ENCODE results near the gene SERPINF2.
"Not testable (repeated sequence)": the region's sequence is repeated elsewhere in the genome, so short reads cannot be mapped to it uniquely, and the experiment has no call there.

The SERPINF2 gene

DNA sequence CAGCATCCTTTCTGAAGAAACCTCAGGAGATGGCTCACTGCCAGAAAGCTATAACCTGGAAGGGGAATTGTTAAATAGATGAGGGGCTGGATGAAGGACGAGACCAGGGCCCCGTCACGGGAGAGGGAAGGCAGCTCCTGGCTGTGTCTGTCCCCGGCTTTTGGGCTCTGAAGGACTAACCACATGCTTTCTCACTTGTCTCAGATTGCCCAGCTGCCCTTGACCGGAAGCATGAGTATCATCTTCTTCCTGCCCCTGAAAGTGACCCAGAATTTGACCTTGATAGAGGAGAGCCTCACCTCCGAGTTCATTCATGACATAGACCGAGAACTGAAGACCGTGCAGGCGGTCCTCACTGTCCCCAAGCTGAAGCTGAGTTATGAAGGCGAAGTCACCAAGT, 33.7 kb downstream of the SERPINF2 start:
- DNase-seq = no peak
- intact Hi-C loops (cut with DNase I) = no loop called here

DNA sequence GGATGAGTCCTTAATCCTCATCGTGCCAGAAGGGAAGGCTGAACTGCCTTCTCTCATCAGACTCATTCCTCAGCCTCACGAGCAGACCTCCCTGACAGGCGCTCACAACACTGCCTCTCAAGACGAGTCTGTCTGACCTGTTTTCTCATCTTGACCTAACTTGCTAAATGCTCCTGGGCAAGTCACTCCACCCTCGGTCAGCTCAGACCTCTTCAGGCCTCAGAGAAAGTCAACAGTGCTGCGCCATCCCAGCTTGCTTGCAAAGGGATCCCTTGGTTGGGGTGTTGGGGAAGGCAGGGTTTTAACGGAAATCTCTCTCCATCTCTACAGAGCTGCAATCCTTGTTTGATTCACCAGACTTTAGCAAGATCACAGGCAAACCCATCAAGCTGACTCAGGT, 34.2 kb downstream of the SERPINF2 start:
- DNase-seq = no peak
- intact Hi-C loops (cut with DNase I) = no loop called here

- DNase-seq = no peak
- intact Hi-C loops (cut with DNase I) = loop anchor here (5.0 kb wide), 1 partner anchor 57 kb away; the partner anchor contains the start of gene WDR81
Observed at GRCh38 chr17:1779571-1780131, 37.0 kb downstream of the SERPINF2 start.

DNA sequence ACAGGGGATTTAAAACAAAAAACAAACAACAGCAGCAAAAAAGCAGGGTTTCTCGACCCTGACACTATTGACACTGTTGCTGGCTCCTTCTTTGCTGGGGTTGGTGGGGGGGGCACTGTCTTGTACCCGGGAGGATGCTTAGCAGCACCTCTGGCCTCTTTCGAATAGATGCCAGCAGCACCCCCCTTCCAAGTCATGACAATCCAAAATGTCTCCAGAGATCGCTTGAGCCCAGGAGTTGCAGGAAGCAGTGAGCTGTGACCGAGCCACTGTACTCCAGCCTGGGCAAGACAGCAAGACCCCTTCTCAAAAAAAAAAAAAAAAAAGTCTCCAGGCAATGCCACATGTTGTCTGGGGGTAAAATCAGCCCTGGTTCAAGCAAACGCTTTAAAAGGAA, 39.5 kb downstream of the SERPINF2 start:
- DNase-seq = peak in 1 of 10 donors; percentile 56
- intact Hi-C loops (cut with DNase I) = loop anchor here (5.0 kb wide), 1 partner anchor 60 kb away; the partner anchor contains the start of gene WDR81

- intact Hi-C loops (cut with DNase I) = loop anchor here (5.0 kb wide), 1 partner anchor 61 kb away; the partner anchor contains the start of gene WDR81
- peak in 3 of 10 donors; percentile 52 to 82 (median 70) for DNase-seq
Observed at GRCh38 chr17:1783271-1783670, 40.6 kb downstream of the SERPINF2 start.

DNA sequence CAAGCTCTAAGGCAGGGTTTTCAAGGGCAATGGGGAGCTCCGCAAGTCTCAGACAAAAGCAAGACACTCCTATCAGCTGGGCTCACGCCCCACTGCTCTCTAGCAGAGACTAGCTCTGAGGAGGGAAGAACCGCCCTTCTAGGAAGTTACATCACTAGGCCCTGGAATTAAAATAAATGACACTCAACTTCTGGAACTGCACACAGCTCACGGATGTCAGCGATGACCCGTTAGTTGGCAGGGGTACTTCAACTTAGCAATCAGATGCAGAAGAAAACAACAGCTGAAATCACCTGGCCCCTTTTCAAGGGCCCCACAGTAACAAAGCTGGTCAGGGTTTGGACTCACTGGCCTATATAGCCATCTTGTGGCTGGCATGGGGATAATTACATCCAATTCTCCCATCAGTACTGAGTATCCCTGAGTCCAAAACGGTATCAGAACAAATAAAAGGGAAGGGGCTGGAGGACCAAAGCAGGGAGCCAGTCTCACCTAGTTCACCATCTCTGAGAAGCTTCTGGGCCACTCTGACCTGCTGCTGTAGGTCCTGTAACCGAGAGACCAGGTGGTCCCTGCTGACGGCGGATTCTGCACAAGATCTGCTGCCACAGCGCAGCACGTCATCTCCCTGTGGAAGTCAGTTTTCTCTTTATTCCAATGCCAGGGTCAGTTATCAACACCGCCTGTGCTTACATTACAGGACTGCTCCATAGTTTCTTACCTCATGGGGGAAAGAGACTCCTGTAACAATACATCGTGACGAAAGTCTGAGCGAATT, 41.4 kb downstream of the SERPINF2 start:
- intact Hi-C loops (cut with DNase I) = loop anchor here (5.0 kb wide), 1 partner anchor 62 kb away; the partner anchor contains the start of gene WDR81
- peak in 5 of 10 donors; percentile 22 to 75 (median 39) for DNase-seq

GRCh38 chr17:1785930-1786329, 43.3 kb downstream of the SERPINF2 start:
- DNase-seq = peak in 3 of 10 donors; percentile 45 to 76 (median 71)
- intact Hi-C loops (cut with DNase I) = no loop called here

DNA sequence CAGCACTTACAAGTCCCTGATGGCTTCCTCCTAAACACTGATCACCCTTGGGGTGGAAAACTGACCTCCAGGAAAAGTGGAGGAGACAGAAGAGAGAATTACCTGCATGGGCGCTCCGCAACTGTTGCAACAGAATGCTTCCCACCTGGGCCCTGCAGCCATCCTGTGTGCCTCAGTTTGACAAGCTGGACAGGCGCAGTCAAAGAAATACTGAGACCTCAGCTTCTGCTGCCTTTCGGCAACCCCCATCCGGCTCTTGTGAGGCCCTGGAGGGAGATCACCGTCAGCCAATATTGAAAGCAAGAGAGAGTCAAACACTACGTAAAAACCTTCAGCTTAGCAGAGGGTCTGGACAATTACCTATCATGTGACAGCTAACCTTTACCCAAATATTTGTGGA, 44.0 kb downstream of the SERPINF2 start:
- DNase-seq = peak in 3 of 10 donors; percentile 16 to 55 (median 52)
- intact Hi-C loops (cut with DNase I) = no loop called here

GRCh38 chr17:1787301-1787902, 44.7 kb downstream of the SERPINF2 start:
- DNase-seq = peak in 2 of 10 donors; percentile 54 to 75
- intact Hi-C loops (cut with DNase I) = no loop called here

DNA sequence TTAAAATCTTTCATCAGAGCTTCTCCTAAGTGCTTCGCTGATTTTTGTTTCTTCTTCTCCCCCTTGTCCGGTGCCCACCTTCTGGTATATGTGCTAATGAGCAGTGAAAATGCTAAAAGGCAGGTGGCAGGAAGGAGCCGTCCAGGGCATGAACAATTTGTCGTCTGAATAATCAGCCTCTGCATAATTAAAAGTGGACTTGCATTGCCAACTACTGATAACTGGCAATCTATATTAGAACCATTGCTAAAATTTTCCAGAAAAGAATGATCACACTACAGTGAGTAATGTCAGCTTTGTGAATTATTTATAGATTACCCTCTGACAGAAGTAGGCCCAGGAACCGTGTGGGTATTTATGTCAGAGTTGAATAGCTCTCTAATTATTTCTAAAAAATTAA, 47.3 kb downstream of the SERPINF2 start:
- intact Hi-C loops (cut with DNase I) = no loop called here
- peak in 2 of 10 donors; percentile 4 to 19 for DNase-seq

DNA sequence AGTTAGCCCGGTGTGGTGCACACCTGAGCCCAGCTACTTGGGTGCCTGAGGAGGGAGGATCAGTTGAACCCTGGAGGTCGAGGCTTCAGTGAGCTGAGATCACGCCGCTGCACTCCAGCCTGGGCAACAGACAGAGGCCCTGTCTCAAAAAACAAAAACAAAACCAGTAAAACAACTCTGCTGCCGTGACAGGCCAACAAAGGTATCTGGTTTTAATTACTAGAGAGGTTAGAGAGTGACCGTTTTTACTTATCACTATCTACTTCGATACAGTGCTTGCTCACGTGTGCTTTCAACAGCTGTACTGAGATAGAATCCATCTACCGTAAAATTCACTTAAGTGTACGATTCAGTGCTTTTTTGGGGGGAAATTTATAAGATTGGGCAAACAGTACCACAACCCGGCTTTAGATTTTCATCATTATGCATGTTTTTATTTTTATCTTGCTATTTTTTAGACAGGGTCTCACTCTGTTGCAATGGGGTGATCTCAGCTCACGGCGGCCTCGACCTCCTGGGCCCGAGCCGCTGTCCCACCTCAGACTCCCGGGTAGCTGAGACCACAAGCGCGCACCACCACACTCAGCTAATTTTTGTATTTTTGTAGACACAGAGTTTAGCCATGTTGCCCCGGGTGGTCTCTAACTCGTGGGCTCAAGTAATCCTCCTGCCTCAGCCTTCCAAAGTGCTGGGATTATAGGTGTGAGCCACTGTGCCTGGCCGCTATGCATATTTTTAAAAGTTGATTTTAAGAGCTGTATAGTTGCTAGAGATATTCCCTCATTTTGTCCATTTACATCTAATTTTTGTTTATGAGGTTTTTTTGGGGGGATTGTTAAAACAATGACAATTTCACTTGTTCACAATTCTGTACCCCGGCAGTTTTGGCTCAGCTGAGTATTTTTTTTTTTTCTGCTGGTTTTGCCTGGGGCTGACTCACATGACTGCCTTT, 50.1 kb downstream of the SERPINF2 start:
- peak in 3 of 10 donors; percentile 49 to 78 (median 57) for DNase-seq
- intact Hi-C loops (cut with DNase I) = no loop called here

- peak in 2 of 10 donors; percentile 9 to 21 for DNase-seq
- intact Hi-C loops (cut with DNase I) = no loop called here
Observed at GRCh38 chr17:1793447-1793806, 50.8 kb downstream of the SERPINF2 start.

- no peak for DNase-seq
- intact Hi-C loops (cut with DNase I) = no loop called here
Observed at GRCh38 chr17:1796800-1797199, 54.1 kb downstream of the SERPINF2 start.

DNA sequence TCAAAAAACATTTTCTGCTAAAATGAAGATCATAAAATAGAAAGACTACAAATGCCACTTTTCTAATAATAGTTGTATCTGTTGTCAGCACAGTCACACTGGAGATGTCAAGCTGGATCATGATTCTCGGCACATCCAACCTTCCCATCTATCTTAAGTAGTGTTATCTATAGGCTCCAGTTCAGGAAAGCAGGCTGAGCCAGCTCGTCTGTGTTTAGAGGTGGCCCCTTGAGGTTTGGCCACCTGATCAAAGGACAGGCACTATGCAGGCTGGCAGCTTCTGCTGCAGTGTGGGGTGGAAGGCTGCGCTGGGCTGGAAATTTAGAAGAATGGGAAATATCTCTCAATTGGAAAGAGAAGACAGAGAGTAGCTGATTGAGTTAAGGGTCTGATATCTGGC, 54.7 kb downstream of the SERPINF2 start:
- DNase-seq = peak in 2 of 10 donors; percentile 45 to 68
- intact Hi-C loops (cut with DNase I) = no loop called here

- DNase-seq = peak in 1 of 10 donors; percentile 59
- intact Hi-C loops (cut with DNase I) = not testable (repeated sequence)
Observed at GRCh38 chr17:1797846-1798245, 55.2 kb downstream of the SERPINF2 start.

GRCh38 chr17:1800240-1800639, 57.6 kb downstream of the SERPINF2 start:
- intact Hi-C loops (cut with DNase I) = no loop called here
- peak in 2 of 10 donors; percentile 6 to 42 for DNase-seq

DNA sequence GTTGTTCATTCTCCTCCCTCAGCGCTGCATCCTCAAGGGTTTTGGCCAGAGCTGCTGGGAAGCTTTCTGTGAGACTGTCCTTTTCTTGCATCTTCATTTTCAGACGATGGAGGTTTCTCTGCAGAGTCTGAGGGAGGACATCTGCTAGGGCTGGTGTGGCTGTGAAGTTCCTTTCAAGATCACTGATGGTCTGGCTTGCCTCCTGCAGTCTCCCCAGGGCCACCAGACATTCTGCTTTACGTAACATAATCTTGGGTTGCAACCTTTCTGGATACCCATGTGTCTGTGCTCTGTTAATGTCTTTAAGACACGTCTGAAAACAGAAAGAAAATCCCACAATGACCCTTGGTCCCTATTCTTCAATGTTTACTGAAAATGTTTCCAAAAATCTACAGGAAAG, 58.0 kb downstream of the SERPINF2 start:
- no peak for DNase-seq
- intact Hi-C loops (cut with DNase I) = no loop called here

DNA sequence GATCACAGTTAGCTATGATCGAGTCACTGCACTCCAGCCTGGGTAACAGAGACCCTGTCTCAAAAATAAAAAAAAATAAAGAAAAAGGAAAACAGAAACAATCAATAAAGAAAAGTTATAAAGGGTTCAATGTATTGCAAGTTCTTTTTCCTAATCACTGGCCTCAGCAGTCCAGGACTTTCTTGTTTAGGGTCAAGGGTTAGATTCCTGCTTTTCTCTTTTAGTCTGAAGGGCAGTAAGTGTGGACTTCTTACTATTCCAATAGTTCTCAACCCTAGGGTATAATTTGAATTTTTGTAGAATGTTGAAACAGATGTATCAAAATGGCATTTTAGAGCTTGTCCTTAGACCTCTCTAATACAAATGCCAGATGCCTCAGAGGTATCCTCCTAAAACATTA, 59.8 kb downstream of the SERPINF2 start:
- no peak for DNase-seq
- intact Hi-C loops (cut with DNase I) = no loop called here

DNA sequence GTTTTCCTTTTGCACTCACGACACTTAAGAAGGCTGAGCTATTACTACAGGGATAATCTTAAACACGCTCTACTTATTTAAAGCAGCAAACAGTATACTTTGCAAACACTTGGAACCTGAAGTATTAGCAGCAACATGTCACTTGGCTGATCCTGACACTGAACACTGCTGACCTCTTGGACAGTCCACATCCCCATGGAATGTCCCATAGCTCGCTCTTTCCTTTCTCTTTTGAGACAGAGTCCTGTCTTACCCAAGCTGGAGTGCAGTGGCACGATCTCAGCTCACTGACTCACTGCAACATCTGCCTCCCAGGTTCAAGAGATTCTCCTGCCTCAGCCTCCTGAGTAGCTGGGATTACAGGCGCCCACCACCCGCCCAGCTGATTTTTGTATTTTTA, 60.6 kb downstream of the SERPINF2 start:
- intact Hi-C loops (cut with DNase I) = no loop called here

More for the DNA sequence above, 60.6 kb downstream of the SERPINF2 start:
- DNase-seq = peak in 1 of 10 donors; percentile 27
